Measurements from ENCODE around the gene SMTN. TPM values are rescaled to one million over a fixed set of nuclear protein-coding genes. Genes with fewer than 3 reads are reported as not detected.

The SMTN gene
- total and polyA plus RNA-seq, 9 of the 15 experiments (the other 6 are each of a cell fraction or from before 2014, with no cell fraction given): 2.5 to 41.1 (median 16.1) TPM

DNA sequence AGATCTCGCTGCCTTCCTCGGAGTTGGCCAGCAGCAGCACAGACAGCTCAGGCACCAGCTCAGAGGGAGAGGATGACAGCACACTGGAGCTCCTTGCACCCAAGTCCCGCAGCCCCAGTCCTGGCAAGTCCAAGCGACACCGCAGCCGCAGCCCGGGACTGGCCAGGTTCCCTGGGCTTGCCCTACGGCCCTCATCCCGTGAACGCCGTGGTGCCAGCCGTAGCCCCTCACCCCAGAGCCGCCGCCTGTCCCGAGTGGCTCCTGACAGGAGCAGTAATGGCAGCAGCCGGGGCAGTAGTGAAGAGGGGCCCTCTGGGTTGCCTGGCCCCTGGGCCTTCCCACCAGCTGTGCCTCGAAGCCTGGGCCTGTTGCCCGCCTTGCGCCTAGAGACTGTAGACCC lies 52.8 kb downstream of the SMTN start:
- H3K4me1 ChIP-seq (replicated peaks in 1 of 2; ENCODE audit: control insufficient read depth in 2 of 2, insufficient read depth in 2 of 2, low read length in 2 of 2): peaks cover 0 to 11% of the 10 kb centered on the region in 2 experiments; a peak in 4 of 5 replicates
- intact Hi-C loops (cut with micrococcal nuclease) (no loop called here), in situ Hi-C loops (cut with MboI) (no loop called here)
- no peak for DNase-seq (ENCODE audit: extremely low read depth in 1 of 4, low spot score in 3 of 4)
- ATAC-seq: no peak
- ChIA-PET POLR2A (no interaction called here), CTCF (ENCODE audit: low intra/inter-chr PET ratio) (no interaction called here)
- H3K27me3 ChIP-seq (ENCODE audit: control insufficient read depth in 2 of 2, insufficient read depth in 2 of 2, low read length in 2 of 2): no peaks in the 10 kb centered on the region
- no peak overlapping the region for H3K9ac ChIP-seq (ENCODE audit: insufficient read depth in 1 of 2, low read depth in 2 of 2, low read length in 2 of 2)
- H3K27ac ChIP-seq (ENCODE audit: extremely low read depth, low read depth, low read length): no peak overlapping the region
- H3K79me2 ChIP-seq (ENCODE audit: control insufficient read depth, insufficient read depth, low read length): no peaks in the 10 kb centered on the region
- no peak overlapping the region for H3K4me3 ChIP-seq
- H3K36me3 ChIP-seq (ENCODE audit: control insufficient read depth, insufficient read depth, low read length): no peaks in the 10 kb centered on the region
- H3K4me2 ChIP-seq (ENCODE audit: insufficient read depth, low read length): no peak overlapping the region
- H3K9me1 ChIP-seq (ENCODE audit: control insufficient read depth, insufficient read depth, low read length): no peaks in the 10 kb centered on the region
- FAIRE-seq: no peak
- 69% methylated on average over 7 of the region's 19 CpGs for WGBS (ENCODE audit: insufficient coverage, low coverage, missing lambda C conversion rate)
- BruUV-seq (replicated peaks): no TSS peak
- TF ChIP-seq SAP30 (IDR thresholded peaks at IDR 0.05; ENCODE audit: borderline replicate concordance, insufficient read depth, low read depth, low read length, poor library complexity, severe bottlenecking) (no peak), GABPA (tag; conservative IDR thresholded peaks at IDR 0.05; ENCODE audit: low read depth) (no peak), TBP (optimal IDR thresholded peaks at IDR 0.05; ENCODE audit: low read depth, low read length) (no peak), SAFB (IDR thresholded peaks at IDR 0.05; ENCODE audit: borderline replicate concordance, low read depth, low read length) (no peak), NUFIP1 (IDR thresholded peaks at IDR 0.05; ENCODE audit: partially characterized antibody) (no peak)
- TF ChIP-seq, protein P1, sequence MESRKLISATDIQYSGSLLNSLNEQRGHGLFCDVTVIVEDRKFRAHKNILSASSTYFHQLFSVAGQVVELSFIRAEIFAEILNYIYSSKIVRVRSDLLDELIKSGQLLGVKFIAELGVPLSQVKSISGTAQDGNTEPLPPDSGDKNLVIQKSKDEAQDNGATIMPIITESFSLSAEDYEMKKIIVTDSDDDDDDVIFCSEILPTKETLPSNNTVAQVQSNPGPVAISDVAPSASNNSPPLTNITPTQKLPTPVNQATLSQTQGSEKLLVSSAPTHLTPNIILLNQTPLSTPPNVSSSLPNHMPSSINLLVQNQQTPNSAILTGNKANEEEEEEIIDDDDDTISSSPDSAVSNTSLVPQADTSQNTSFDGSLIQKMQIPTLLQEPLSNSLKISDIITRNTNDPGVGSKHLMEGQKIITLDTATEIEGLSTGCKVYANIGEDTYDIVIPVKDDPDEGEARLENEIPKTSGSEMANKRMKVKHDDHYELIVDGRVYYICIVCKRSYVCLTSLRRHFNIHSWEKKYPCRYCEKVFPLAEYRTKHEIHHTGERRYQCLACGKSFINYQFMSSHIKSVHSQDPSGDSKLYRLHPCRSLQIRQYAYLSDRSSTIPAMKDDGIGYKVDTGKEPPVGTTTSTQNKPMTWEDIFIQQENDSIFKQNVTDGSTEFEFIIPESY (CRISPR knock-in tag; IDR thresholded peaks at IDR 0.05): no peak
- H3K9me3 ChIP-seq (replicated peaks; ENCODE audit: control insufficient read depth, insufficient read depth, low read depth, low read length): no peaks in the 10 kb centered on the region
- H4K20me1 ChIP-seq (replicated peaks; ENCODE audit: control insufficient read depth, insufficient read depth, low read length): no peaks in the 10 kb centered on the region
- H2AFZ ChIP-seq (ENCODE audit: low read depth, low read length): no peak overlapping the region

All from K562 (cell line).